Immature natural killer cell (primary cell): ENCODE results near the gene ERI2. TPM values are rescaled to one million over a fixed set of nuclear protein-coding genes. Genes with fewer than 3 reads are reported as not detected.
"Not testable (repeated sequence)": the region's sequence is repeated elsewhere in the genome, so short reads cannot be mapped to it uniquely, and the experiment has no call there.

Experiments used
- DNase-seq, 3 donors: peaks; one replicate each; pipeline ENCODE4 v3.0.0; 2022; ENCODE audit warnings: mixed read lengths in 1 of 3
- H3K27ac Mint-ChIP-seq, 6 donors: one replicate each; pipeline ENCODE4 v1.8.0; 2020; ENCODE audit warnings: mixed read lengths in 6 of 6, mild to moderate bottlenecking in 5 of 6, inconsistent platforms in 4 of 6, moderate library complexity in 3 of 6
- H3K27me3 Mint-ChIP-seq, 3 donors: one replicate each; pipeline ENCODE4 v1.8.0; 2020 to 2021; ENCODE audit warnings: low read depth in 3 of 3, mild to moderate bottlenecking in 3 of 3, mixed read lengths in 3 of 3, moderate library complexity in 3 of 3, inconsistent platforms in 1 of 3
- H3K36me3 Mint-ChIP-seq, 3 donors: one replicate each; pipeline ENCODE4 v1.8.0; 2020; ENCODE audit warnings: mixed read lengths in 3 of 3, inconsistent platforms in 2 of 3, mild to moderate bottlenecking in 2 of 3
- H3K4me1 Mint-ChIP-seq, 2 donors: one replicate each; pipeline ENCODE4 v1.8.0; 2020; ENCODE audit warnings: inconsistent platforms in 2 of 2, mild to moderate bottlenecking in 2 of 2, mixed read lengths in 2 of 2, moderate library complexity in 1 of 2
- H3K4me3 Mint-ChIP-seq, 5 donors: one replicate each; pipeline ENCODE4 v1.8.0; 2020; ENCODE audit warnings: mild to moderate bottlenecking in 5 of 5, mixed read lengths in 5 of 5, inconsistent platforms in 3 of 5, moderate library complexity in 3 of 5
- H3K9me3 Mint-ChIP-seq, 6 donors: one replicate each; pipeline ENCODE4 v1.8.0; 2020; ENCODE audit warnings: mild to moderate bottlenecking in 6 of 6, mixed read lengths in 6 of 6, inconsistent platforms in 4 of 6, moderate library complexity in 3 of 6
- polyA plus RNA-seq, 3 donors: library from polyadenylated mRNA; unstranded; fragments of 300-500 nt; fragmentation: Illumina TruSeq; gene quantifications; one replicate each; pipeline ENCODE4 v1.2.3, GENCODE V29; 2021

The ERI2 gene
- polyA plus RNA-seq, 3 donors from 2014 or later, result 2.0 to 4.7 (median 4.2) TPM

- no peaks in the 10 kb centered on the region for H3K36me3 Mint-ChIP-seq
- H3K27ac Mint-ChIP-seq, result no peak overlapping the region
- H3K9me3 Mint-ChIP-seq, result no peaks in the 10 kb centered on the region
- peaks cover 0 to 2% (median 0%) of the 10 kb centered on the region in 3 donors for H3K27me3 Mint-ChIP-seq
- H3K4me3 Mint-ChIP-seq, result no peak overlapping the region
- DNase-seq, result no peak
- H3K4me1 Mint-ChIP-seq, result peaks cover 10 to 12% of the 10 kb centered on the region in 2 donors
These were observed 38.2 kb downstream of the ERI2 start for GRCh38 chr16:20768121-20768520.

- Mint-ChIP-seq H3K27ac (no peak overlapping the region), H3K9me3 (no peaks in the 10 kb centered on the region), H3K4me1 (peaks cover 16 to 17% of the 10 kb centered on the region in 2 donors), H3K27me3 (peaks cover 0 to 2% (median 0%) of the 10 kb centered on the region in 3 donors), H3K36me3 (no peaks in the 10 kb centered on the region), H3K4me3 (no peak overlapping the region)
- DNase-seq, result no peak
These were observed 38.7 kb downstream of the ERI2 start for GRCh38 chr16:20767577-20767976.

- peaks cover 0 to 3% (median 0%) of the 10 kb centered on the region in 6 donors for H3K9me3 Mint-ChIP-seq
- H3K4me1 Mint-ChIP-seq, result peaks cover 23 to 30% of the 10 kb centered on the region in 2 donors
- H3K4me3 Mint-ChIP-seq, result no peak overlapping the region
- no peak overlapping the region for H3K27ac Mint-ChIP-seq
- DNase-seq, result no peak
- peaks cover 0 to 2% (median 2%) of the 10 kb centered on the region in 3 donors for H3K36me3 Mint-ChIP-seq
- H3K27me3 Mint-ChIP-seq, result peaks cover 0 to 3% (median 1%) of the 10 kb centered on the region in 3 donors
These were observed 40.0 kb downstream of the ERI2 start for GRCh38 chr16:20766294-20766693.

GRCh38 chr16:20765732-20766131 is 40.5 kb downstream of the ERI2 start:
- Mint-ChIP-seq H3K27ac (no peak overlapping the region), H3K9me3 (peaks cover 0 to 4% (median 0%) of the 10 kb centered on the region in 6 donors), H3K27me3 (peaks cover 0 to 4% (median 1%) of the 10 kb centered on the region in 3 donors), H3K4me1 (peaks cover 23 to 32% of the 10 kb centered on the region in 2 donors), H3K4me3 (no peak overlapping the region), H3K36me3 (peaks cover 6 to 7% (median 6%) of the 10 kb centered on the region in 3 donors)
- DNase-seq, result no peak

- not testable (repeated sequence) for DNase-seq, H3K27me3 Mint-ChIP-seq
- Mint-ChIP-seq H3K27ac (peak overlapping the region in 2 of 6 donors; percentile 92 to 97), H3K9me3 (peaks cover 0 to 13% (median 4%) of the 10 kb centered on the region in 6 donors), H3K4me3 (peak overlapping the region in 2 of 5 donors; percentile 94 to 96), H3K36me3 (peaks cover 13 to 17% (median 16%) of the 10 kb centered on the region in 3 donors), H3K4me1 (peaks cover 23 to 32% of the 10 kb centered on the region in 2 donors)
These were observed 41.8 kb downstream of the ERI2 start for GRCh38 chr16:20764448-20764847.

- peak; percentile 77 to 79 (median 78) for DNase-seq
- H3K9me3 Mint-ChIP-seq, result peaks cover 0 to 13% (median 4%) of the 10 kb centered on the region in 6 donors
- H3K27ac Mint-ChIP-seq, result peak within 1 kb of the TSS; percentile 91 to 97 (median 94)
- H3K4me3 Mint-ChIP-seq, result peak within 1 kb of the TSS; percentile 94 to 99 (median 96)
- peaks cover 0 to 4% (median 1%) of the 10 kb centered on the region in 3 donors for H3K27me3 Mint-ChIP-seq
- H3K4me1 Mint-ChIP-seq, result peaks cover 23 to 32% of the 10 kb centered on the region in 2 donors
- H3K36me3 Mint-ChIP-seq, result peaks cover 13 to 17% (median 16%) of the 10 kb centered on the region in 3 donors
These were observed 42.6 kb downstream of the ERI2 start, which contains the start of gene ACSM3 for GRCh38 chr16:20763461-20764232. Gene ACSM3, plus strand, starts transcription at chr16:20764014. Its CDS starts 6,021 bp downstream, at chr16:20770035.

- peaks cover 23 to 32% of the 10 kb centered on the region in 2 donors for H3K4me1 Mint-ChIP-seq
- peaks cover 0 to 16% (median 4%) of the 10 kb centered on the region in 6 donors for H3K9me3 Mint-ChIP-seq
- H3K36me3 Mint-ChIP-seq, result peaks cover 13 to 17% (median 16%) of the 10 kb centered on the region in 3 donors
- H3K27ac Mint-ChIP-seq, result peak overlapping the region; percentile 91 to 97 (median 94)
- H3K27me3 Mint-ChIP-seq, result peaks cover 0 to 4% (median 1%) of the 10 kb centered on the region in 3 donors
- H3K4me3 Mint-ChIP-seq, result peak overlapping the region; percentile 94 to 99 (median 96)
- DNase-seq, result no peak
These were observed 43.7 kb downstream of the ERI2 start for GRCh38 chr16:20762404-20763123.

GRCh38 chr16:20761175-20761574 is 45.1 kb downstream of the ERI2 start:
- H3K27me3 Mint-ChIP-seq, result peaks cover 0 to 3% (median 1%) of the 10 kb centered on the region in 3 donors
- peaks cover 13 to 17% (median 16%) of the 10 kb centered on the region in 3 donors for H3K36me3 Mint-ChIP-seq
- DNase-seq, result no peak
- H3K27ac Mint-ChIP-seq, result no peak overlapping the region
- peaks cover 23 to 32% of the 10 kb centered on the region in 2 donors for H3K4me1 Mint-ChIP-seq
- peaks cover 0 to 16% (median 4%) of the 10 kb centered on the region in 6 donors for H3K9me3 Mint-ChIP-seq
- peak overlapping the region in 3 of 5 donors; percentile 19 to 51 (median 31) for H3K4me3 Mint-ChIP-seq

- Mint-ChIP-seq H3K9me3 (peaks cover 0 to 16% (median 4%) of the 10 kb centered on the region in 6 donors), H3K4me3 (no peak overlapping the region), H3K4me1 (peaks cover 23 to 32% of the 10 kb centered on the region in 2 donors), H3K27ac (no peak overlapping the region), H3K27me3 (peaks cover 0 to 2% (median 1%) of the 10 kb centered on the region in 3 donors), H3K36me3 (peaks cover 13 to 17% (median 16%) of the 10 kb centered on the region in 3 donors)
- no peak for DNase-seq
These were observed 45.9 kb downstream of the ERI2 start for GRCh38 chr16:20760346-20760745.

- H3K4me3 Mint-ChIP-seq, H3K27me3 Mint-ChIP-seq, H3K27ac Mint-ChIP-seq, DNase-seq, H3K4me1 Mint-ChIP-seq: not testable (repeated sequence)
- peaks cover 0 to 28% (median 12%) of the 10 kb centered on the region in 6 donors for H3K9me3 Mint-ChIP-seq
- H3K36me3 Mint-ChIP-seq, result peaks cover 8 to 12% (median 10%) of the 10 kb centered on the region in 3 donors
These were observed 50.5 kb downstream of the ERI2 start for GRCh38 chr16:20755799-20756198.

GRCh38 chr16:20755238-20755637 is 51.0 kb downstream of the ERI2 start:
- H3K9me3 Mint-ChIP-seq, result peaks cover 0 to 25% (median 12%) of the 10 kb centered on the region in 6 donors
- no peak for DNase-seq
- H3K27me3 Mint-ChIP-seq, result peaks cover 0 to 3% (median 0%) of the 10 kb centered on the region in 3 donors
- H3K36me3 Mint-ChIP-seq, result peaks cover 7 to 8% (median 7%) of the 10 kb centered on the region in 3 donors
- no peak overlapping the region for H3K4me3 Mint-ChIP-seq
- H3K27ac Mint-ChIP-seq, result no peak overlapping the region
- no peaks in the 10 kb centered on the region for H3K4me1 Mint-ChIP-seq

GRCh38 chr16:20753727-20754126 is 52.5 kb downstream of the ERI2 start:
- H3K27ac Mint-ChIP-seq, result no peak overlapping the region
- H3K4me1 Mint-ChIP-seq, result no peaks in the 10 kb centered on the region

GRCh38 chr16:20750558-20750957 is 55.7 kb downstream of the ERI2 start:
- no peak for DNase-seq
- H3K36me3 Mint-ChIP-seq, result peaks cover 0 to 6% (median 6%) of the 10 kb centered on the region in 3 donors
- no peaks in the 10 kb centered on the region for H3K4me1 Mint-ChIP-seq
- peaks cover 2 to 29% (median 16%) of the 10 kb centered on the region in 6 donors for H3K9me3 Mint-ChIP-seq
- no peak overlapping the region for H3K27ac Mint-ChIP-seq
- no peak overlapping the region for H3K4me3 Mint-ChIP-seq
- peaks cover 0 to 3% (median 2%) of the 10 kb centered on the region in 3 donors for H3K27me3 Mint-ChIP-seq

More at GRCh38 chr16:20753727-20754126, 52.5 kb downstream of the ERI2 start:
- Mint-ChIP-seq H3K36me3 (no peaks in the 10 kb centered on the region), H3K9me3 (peaks cover 0 to 19% (median 8%) of the 10 kb centered on the region in 6 donors), H3K4me3 (no peak overlapping the region), H3K27me3 (peaks cover 0 to 3% (median 0%) of the 10 kb centered on the region in 3 donors)
- no peak for DNase-seq
